ENCODE measurements around the gene ATAD1. TPM values are rescaled to one million over a fixed set of nuclear protein-coding genes. Genes with fewer than 3 reads are reported as not detected.

The ATAD1 gene
- total and polyA plus RNA-seq, 9 of the 15 experiments (the other 6 are each of a cell fraction or from before 2014, with no cell fraction given) = 11.3 to 33.8 (median 27.3) TPM

DNA sequence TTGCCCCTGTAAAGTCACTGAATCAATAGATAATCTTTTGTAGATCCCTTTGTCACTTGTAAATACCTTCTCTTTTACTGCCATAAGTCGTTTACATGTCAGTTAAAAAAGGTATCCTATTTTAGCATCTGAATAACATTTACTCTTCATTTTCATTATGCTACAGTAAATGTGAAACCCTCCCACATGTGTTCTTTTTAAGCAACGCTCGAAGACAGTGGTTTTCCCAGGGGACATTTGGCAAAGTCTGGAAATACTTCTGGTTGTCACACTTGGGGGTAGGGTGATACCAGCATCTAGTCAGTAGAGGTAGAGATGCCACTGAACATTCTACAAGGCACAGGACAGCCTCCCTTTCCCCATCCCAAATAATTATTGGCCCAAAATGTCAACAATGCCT lies 23.7 kb downstream of the ATAD1 start (continued):
- TF ChIP-seq AFF4 (CRISPR knock-in tag; IDR thresholded peaks at IDR 0.05) = no peak
- no peak for TF ChIP-seq DDX20 (tag; IDR thresholded peaks at IDR 0.05; ENCODE audit: low read depth)
- no peak for TF ChIP-seq ELF4 (CRISPR knock-in tag; IDR thresholded peaks at IDR 0.05)
- no peak for TF ChIP-seq TBL1XR1 (IDR thresholded peaks at IDR 0.05; ENCODE audit: low read length in 2 of 2)

GRCh38 chr10:87790185-87790584 lies 27.8 kb downstream of the ATAD1 start:
- H3K27ac ChIP-seq (ENCODE audit: extremely low read depth, low read depth, low read length) = no peak overlapping the region
- no peaks in the 10 kb centered on the region for H3K9me1 ChIP-seq (ENCODE audit: control insufficient read depth, insufficient read depth, low read length)
- H3K9me3 ChIP-seq (replicated peaks; ENCODE audit: control insufficient read depth, insufficient read depth, low read depth, low read length) = no peaks in the 10 kb centered on the region
- WGBS (ENCODE audit: insufficient coverage, low coverage, missing lambda C conversion rate) = 88% methylated on average over 3 of the region's 3 CpGs
- no peak overlapping the region for H3K4me2 ChIP-seq (ENCODE audit: insufficient read depth, low read length)
- FAIRE-seq (no peak), ATAC-seq (no peak), DNase-seq (ENCODE audit: extremely low read depth in 1 of 4, low spot score in 3 of 4) (no peak)
- ChIA-PET CTCF (ENCODE audit: low intra/inter-chr PET ratio) (no interaction called here), POLR2A (no interaction called here)
- intact Hi-C loops (cut with micrococcal nuclease) = no loop called here
- H3K79me2 ChIP-seq (ENCODE audit: control insufficient read depth, insufficient read depth, low read length) = peaks cover 8% of the 10 kb centered on the region; the same call in 2 of the 3 replicates
- BruUV-seq (replicated peaks) = no TSS peak
- H2AFZ ChIP-seq (ENCODE audit: low read depth, low read length) = no peak overlapping the region
- H3K4me3 ChIP-seq = no peak overlapping the region
- no peak overlapping the region for H3K9ac ChIP-seq (ENCODE audit: insufficient read depth in 1 of 2, low read depth in 2 of 2, low read length in 2 of 2)
- no peaks in the 10 kb centered on the region for H3K4me1 ChIP-seq (replicated peaks in 1 of 2; ENCODE audit: control insufficient read depth in 2 of 2, insufficient read depth in 2 of 2, low read length in 2 of 2)
- no peaks in the 10 kb centered on the region for H3K27me3 ChIP-seq (ENCODE audit: control insufficient read depth in 2 of 2, insufficient read depth in 2 of 2, low read length in 2 of 2)
- in situ Hi-C loops (cut with MboI) = no loop called here
- no peaks in the 10 kb centered on the region for H4K20me1 ChIP-seq (replicated peaks; ENCODE audit: control insufficient read depth, insufficient read depth, low read length)
- peaks cover 59% of the 10 kb centered on the region; the same call in 2 of the 3 replicates for H3K36me3 ChIP-seq (ENCODE audit: control insufficient read depth, insufficient read depth, low read length)
- no peak for TF ChIP-seq PTBP1 (IDR thresholded peaks at IDR 0.05; ENCODE audit: low read depth, low read length)
- no peak for TF ChIP-seq SMAD2 (IDR thresholded peaks at IDR 0.05; ENCODE audit: low read depth, low read length)
- no peak for TF ChIP-seq GATAD2A (IDR thresholded peaks at IDR 0.05)
- no peak for TF ChIP-seq SRSF1 (IDR thresholded peaks at IDR 0.05; ENCODE audit: low read depth, low read length)
- TF ChIP-seq ZNF696 (CRISPR knock-in tag; conservative IDR thresholded peaks at IDR 0.05) = no peak
- no peak for TF ChIP-seq NONO (IDR thresholded peaks at IDR 0.05; ENCODE audit: low read depth in 2 of 2, low read length in 1 of 2)
- no peak for TF ChIP-seq FOXA1 (IDR thresholded peaks at IDR 0.05; ENCODE audit: borderline replicate concordance)
- TF ChIP-seq MED1 (CRISPR knock-in tag; IDR thresholded peaks at IDR 0.05; ENCODE audit: borderline replicate concordance) = no peak
- TF ChIP-seq SMAD3 (CRISPR knock-in tag; conservative IDR thresholded peaks at IDR 0.05) = no peak
- TF ChIP-seq ETV5 (CRISPR knock-in tag; IDR thresholded peaks at IDR 0.05; ENCODE audit: low read depth) = no peak
- no peak for TF ChIP-seq HEY1 (CRISPR knock-in tag; IDR thresholded peaks at IDR 0.05; ENCODE audit: borderline replicate concordance)
